Stimulated activated CD4-positive, alpha-beta T cell treated with anti-CD3 and anti-CD28 coated beads, Interleukin-4, amount 100 ng/mL, for 1 hour (primary cell): ENCODE results near the gene TCFL5.

Source experiments
- DNase-seq: peaks from one replicate; pipeline ENCODE4 v3.0.0-alpha.2; 2020

TCFL5 gene

GRCh38 chr20:62794007-62794724, 67.5 kb downstream of the TCFL5 start:
- DNase-seq: peak; percentile 88

- DNase-seq: no peak
Measured at GRCh38 chr20:62793757-62794006, 67.9 kb downstream of the TCFL5 start.

DNA sequence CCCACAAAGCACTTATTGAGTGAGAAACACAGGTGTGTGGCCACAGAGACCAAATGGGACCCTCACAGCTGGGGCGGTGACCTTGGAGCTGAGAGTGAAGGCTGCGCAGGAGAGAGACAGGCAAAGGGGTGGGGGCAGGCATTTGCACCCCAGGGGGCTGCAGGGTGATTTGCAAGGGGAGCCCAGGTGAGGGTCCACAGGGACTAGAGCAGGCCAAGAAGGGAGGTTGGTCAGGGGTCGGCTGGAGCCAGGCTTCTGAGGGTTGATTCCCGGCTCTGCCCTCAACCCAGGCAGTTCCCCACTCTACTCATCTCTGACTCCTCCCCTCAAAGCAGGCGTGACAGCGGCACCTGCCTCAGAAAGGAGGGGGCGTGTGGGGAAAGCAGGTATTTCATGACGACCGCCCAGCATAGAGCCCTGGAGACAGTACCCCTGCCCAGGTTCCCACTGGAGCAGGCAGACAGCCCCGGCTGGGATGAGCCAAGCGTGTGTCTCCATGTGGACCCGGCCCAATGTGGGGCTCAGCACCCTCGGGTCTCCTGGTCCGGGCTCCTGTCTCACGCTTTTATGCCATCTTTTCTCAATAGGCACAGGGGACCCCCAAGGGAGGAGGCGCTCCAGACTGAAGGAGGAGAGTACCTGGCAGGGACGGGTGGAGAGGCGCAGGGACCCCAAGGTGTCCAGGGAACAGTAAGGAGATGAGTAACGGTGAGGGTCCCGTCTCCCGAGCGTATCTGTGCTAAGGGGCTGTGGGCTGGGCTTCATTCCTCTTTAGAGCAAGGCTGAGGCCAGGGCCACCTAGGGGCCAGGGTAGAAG, 68.5 kb downstream of the TCFL5 start:
- DNase-seq: no peak

- no peak for DNase-seq
Measured at GRCh38 chr20:62792182-62792939, 69.3 kb downstream of the TCFL5 start.

DNA sequence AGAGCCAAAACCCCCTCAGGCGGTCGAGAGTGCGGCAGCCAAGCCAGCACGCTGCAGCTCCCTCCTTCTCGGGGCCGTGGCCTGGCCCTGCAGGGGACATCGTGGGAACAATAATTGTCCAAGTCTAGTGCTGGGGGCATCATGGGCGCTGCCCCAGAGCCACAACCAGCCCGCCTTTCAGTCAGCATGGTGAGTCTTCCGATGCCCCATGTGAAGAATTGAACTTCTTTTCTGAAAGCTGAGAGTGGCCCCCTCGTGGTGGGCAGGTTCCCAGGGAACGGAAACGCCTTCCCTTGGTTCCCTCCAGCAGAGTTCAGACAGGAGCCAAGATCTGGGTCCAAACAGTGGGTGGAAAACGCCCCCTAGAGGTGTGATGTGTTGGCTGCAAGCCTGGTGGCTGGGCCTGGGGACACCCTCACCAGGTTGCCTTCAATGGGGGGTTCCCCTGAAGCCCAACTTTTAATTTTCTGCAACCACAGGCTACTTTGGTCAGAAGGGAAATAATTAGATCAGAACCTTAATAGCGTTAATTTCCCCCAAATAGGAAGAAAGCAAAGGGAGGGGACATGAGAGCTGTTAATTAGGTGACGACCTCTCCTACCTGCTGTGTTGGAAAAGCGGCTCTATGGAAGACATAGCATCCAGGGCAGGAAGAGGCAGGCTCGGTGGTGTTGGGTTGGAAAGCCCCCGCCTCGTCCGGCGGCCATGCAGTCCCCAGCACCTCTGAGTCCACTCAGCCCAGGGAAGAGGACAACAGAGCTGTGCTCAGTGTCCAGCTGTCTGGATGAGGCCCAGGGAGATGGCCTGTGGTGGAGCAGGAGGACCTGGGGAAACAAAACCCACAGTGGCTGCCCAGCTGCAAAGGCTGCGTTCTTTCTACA, 70.1 kb downstream of the TCFL5 start:
- DNase-seq: peak; percentile 68
